ENCODE results near the gene CDHR2.

CDHR2 gene

DNA sequence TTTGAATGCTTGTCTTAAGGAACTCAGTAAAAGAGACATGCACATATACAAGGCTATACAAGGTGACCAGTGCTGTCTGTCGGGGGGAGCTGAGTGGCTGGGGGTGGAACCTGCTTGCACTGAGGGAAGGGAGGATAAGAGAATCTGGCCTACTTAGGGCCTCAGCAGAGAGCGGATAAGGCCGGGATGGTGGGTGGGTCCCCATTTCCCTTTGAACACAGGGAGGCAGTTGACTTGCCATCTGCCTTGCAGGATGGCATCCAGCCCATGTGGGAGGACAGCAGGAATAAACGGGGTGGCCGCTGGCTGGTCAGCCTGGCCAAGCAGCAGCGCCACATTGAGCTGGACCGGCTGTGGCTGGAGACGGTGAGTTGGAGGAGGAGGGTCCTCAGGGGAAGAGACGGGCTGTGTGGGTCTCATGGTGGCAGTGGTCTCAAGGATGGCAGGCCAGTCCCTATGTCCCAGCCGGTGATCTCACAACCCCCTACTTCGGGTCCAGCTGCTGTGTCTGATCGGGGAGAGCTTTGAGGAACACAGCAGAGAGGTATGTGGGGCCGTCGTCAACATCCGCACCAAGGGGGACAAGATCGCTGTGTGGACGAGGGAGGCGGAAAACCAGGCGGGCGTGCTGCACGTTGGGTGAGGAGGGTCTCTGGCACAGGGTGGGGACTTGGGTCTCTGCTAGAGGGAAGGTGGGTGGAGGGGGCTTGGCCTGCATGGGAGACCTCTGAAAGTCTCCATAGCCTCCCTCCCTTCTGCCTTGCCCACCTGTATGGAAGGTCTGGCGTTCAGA, 95.9 kb downstream of the CDHR2 start:
- no peak for DNase-seq (ENCODE audit: low read depth, low spot score)
- no peak overlapping the region for H3K4me3 ChIP-seq (ENCODE audit: low read length)

All from Jurkat, Clone E6-1 (cell line).